ENCODE measurements around the gene TMEM108. TPM values are rescaled to one million over a fixed set of nuclear protein-coding genes. Genes with fewer than 3 reads are reported as not detected.

The TMEM108 gene
- total and polyA plus RNA-seq, 3 experiments from 2014 or later: not detected

DNA sequence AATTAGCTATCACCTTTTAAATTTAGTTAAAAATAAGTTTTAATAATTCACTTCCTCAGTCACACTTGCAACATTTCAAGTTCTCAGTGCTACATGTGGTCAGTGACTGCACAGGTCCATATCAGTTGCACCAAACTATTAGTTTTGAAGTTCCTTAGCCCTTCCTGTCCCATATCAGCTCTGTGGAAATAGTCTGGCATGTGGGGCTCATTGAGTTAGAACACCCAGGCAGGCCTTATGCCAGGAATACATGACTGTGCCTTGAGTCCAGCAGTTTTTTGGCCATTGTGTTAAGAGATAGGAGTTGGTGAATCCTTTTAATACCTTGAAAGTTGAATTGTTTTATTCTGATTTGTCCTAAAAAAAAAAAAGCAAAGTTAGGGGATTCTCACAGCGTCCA is 207.9 kb downstream of the TMEM108 start:
- Histone ChIP-seq H3K4me3 (ENCODE audit: low read length) (no peak overlapping the region), H3K27me3 (ENCODE audit: insufficient read depth, low read length, poor library complexity, severe bottlenecking) (no peaks in the 10 kb centered on the region), H3K9me3 (ENCODE audit: low read length) (no peaks in the 10 kb centered on the region), H3K4me1 (ENCODE audit: insufficient read depth, low read length) (no peaks in the 10 kb centered on the region), H3K27ac (ENCODE audit: low read depth, low read length) (no peak overlapping the region), H3K36me3 (ENCODE audit: insufficient read depth, low read length) (no peaks in the 10 kb centered on the region)
- no peaks in the 10 kb centered on the region for H3K4me1 Mint-ChIP-seq
- no peak overlapping the region for H3K4me3 Mint-ChIP-seq
- ChIA-PET POLR2A (no interaction called here), CTCF (no interaction called here)
- H3K36me3 Mint-ChIP-seq: no peaks in the 10 kb centered on the region
- H3K9me3 Mint-ChIP-seq: peaks cover 0 to 4% (median 0%) of the 10 kb centered on the region in 5 donors
- H3K27ac Mint-ChIP-seq: no peak overlapping the region
- peaks cover 2 to 17% of the 10 kb centered on the region in 2 donors for H3K27me3 Mint-ChIP-seq
- no peak for DNase-seq

DNA sequence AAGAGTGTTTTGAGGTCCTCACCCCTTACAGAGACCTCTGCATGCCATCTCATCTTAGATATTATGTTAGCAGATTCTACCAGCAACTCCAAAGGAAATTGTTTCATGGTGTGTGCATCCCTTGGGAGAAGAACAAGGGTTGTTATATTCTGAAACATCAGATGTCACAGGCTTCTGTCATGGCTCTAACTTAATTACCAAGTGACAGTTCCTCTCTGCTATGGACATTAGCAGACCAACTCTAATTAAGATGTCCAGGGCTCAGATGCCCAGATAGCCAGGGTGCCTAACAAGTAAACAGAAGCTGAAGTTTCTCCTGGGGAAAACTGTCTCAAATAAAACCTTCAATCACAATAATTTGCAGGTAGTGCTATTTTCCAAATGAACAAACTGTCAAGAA is 208.6 kb downstream of the TMEM108 start:
- no peak for DNase-seq
- Histone ChIP-seq H3K9me3 (ENCODE audit: low read length) (no peaks in the 10 kb centered on the region), H3K27ac (ENCODE audit: low read depth, low read length) (no peak overlapping the region), H3K36me3 (ENCODE audit: insufficient read depth, low read length) (no peaks in the 10 kb centered on the region), H3K4me1 (ENCODE audit: insufficient read depth, low read length) (no peaks in the 10 kb centered on the region), H3K4me3 (ENCODE audit: low read length) (no peak overlapping the region), H3K27me3 (ENCODE audit: insufficient read depth, low read length, poor library complexity, severe bottlenecking) (no peaks in the 10 kb centered on the region)
- no peaks in the 10 kb centered on the region for H3K4me1 Mint-ChIP-seq
- no peak overlapping the region for H3K27ac Mint-ChIP-seq
- H3K9me3 Mint-ChIP-seq: peaks cover 0 to 4% (median 0%) of the 10 kb centered on the region in 5 donors
- H3K36me3 Mint-ChIP-seq: no peaks in the 10 kb centered on the region
- ChIA-PET POLR2A (no interaction called here), CTCF (no interaction called here)
- H3K27me3 Mint-ChIP-seq: peaks cover 2 to 15% of the 10 kb centered on the region in 2 donors
- H3K4me3 Mint-ChIP-seq: no peak overlapping the region

DNA sequence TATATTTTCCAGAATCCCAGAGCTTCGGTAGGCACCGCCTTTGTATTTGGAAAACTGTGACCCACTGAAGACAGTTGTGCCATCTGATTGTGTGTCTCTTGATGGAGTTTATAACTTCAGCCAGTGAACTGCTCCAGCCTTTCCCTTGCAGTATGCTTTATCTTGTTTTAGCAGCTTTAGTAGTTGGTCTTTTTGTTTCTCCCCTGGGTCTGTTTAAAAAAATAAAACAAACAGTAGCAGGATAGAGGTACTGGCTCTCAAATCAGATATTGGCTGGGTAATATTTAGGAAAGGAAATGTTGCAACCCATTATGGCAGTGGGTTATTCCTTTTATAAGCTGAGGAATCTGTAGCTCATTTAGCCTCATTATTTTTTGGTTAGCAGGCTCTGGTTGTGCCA is 210.2 kb downstream of the TMEM108 start:
- ChIA-PET POLR2A (no interaction called here), CTCF (no interaction called here)
- no peak overlapping the region for H3K4me3 Mint-ChIP-seq
- Histone ChIP-seq H3K4me3 (ENCODE audit: low read length) (no peak overlapping the region), H3K4me1 (ENCODE audit: insufficient read depth, low read length) (no peaks in the 10 kb centered on the region), H3K27me3 (ENCODE audit: insufficient read depth, low read length, poor library complexity, severe bottlenecking) (no peaks in the 10 kb centered on the region), H3K27ac (ENCODE audit: low read depth, low read length) (no peak overlapping the region), H3K9me3 (ENCODE audit: low read length) (no peaks in the 10 kb centered on the region), H3K36me3 (ENCODE audit: insufficient read depth, low read length) (no peaks in the 10 kb centered on the region)
- no peak for DNase-seq
- H3K36me3 Mint-ChIP-seq: no peaks in the 10 kb centered on the region
- H3K9me3 Mint-ChIP-seq: peaks cover 0 to 1% (median 0%) of the 10 kb centered on the region in 5 donors
- H3K27ac Mint-ChIP-seq: peak overlapping the region in 1 of 8 donors; percentile 12
- no peaks in the 10 kb centered on the region for H3K4me1 Mint-ChIP-seq
- peaks cover 0 to 25% of the 10 kb centered on the region in 2 donors for H3K27me3 Mint-ChIP-seq

DNA sequence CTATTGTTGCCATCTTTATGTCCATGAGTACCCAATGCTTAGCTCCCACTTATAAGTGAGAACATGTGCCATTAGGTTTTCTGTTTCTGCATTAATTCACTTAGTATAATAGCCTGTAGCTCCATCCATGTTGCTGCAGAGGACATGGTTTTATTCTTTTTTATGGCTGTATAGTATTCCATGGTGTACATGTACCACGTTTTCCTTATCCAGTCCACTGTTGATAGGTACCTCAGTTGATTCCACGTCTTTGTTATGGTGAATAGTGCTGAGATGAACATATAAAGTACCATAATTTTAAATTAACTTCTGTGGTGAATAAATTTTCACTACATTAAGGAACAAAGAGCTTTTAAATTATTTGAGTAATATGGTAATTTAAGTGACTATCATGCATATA is 211.3 kb downstream of the TMEM108 start:
- Histone ChIP-seq H3K27me3 (ENCODE audit: insufficient read depth, low read length, poor library complexity, severe bottlenecking) (no peaks in the 10 kb centered on the region), H3K9me3 (ENCODE audit: low read length) (no peaks in the 10 kb centered on the region), H3K4me1 (ENCODE audit: insufficient read depth, low read length) (no peaks in the 10 kb centered on the region), H3K36me3 (ENCODE audit: insufficient read depth, low read length) (no peaks in the 10 kb centered on the region), H3K4me3 (ENCODE audit: low read length) (no peak overlapping the region), H3K27ac (ENCODE audit: low read depth, low read length) (no peak overlapping the region)
- Mint-ChIP-seq H3K36me3 (no peaks in the 10 kb centered on the region), H3K4me1 (no peaks in the 10 kb centered on the region), H3K27me3 (peaks cover 0 to 18% of the 10 kb centered on the region in 2 donors), H3K9me3 (peaks cover 0 to 1% (median 0%) of the 10 kb centered on the region in 5 donors), H3K4me3 (no peak overlapping the region), H3K27ac (no peak overlapping the region)
- CTCF ChIA-PET: no interaction called here
- POLR2A ChIA-PET: no interaction called here
- DNase-seq: no peak

DNA sequence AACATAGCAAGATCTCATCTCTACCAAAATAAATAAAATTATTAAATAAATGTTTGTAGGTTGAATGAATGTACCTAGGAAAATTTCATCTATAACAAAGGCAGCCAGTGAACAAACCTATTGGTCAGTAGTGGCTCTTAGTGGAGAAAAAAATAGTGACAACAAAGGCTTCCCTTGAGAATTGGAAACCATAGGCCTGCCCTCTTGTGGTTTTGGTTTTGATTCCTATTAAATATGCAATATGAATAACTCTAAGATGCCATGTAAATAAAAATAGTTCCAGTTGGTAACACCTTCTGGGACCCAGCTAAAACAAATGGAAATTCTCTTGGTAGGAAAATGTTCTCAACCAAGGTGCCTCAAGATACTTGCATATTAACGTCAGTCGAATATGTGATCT is 216.0 kb downstream of the TMEM108 start:
- H3K4me1 ChIP-seq (ENCODE audit: insufficient read depth, low read length): no peaks in the 10 kb centered on the region
- no peaks in the 10 kb centered on the region for H3K27me3 ChIP-seq (ENCODE audit: insufficient read depth, low read length, poor library complexity, severe bottlenecking)
- DNase-seq: no peak
- CTCF ChIA-PET: no interaction called here
- H3K9me3 ChIP-seq (ENCODE audit: low read length): no peaks in the 10 kb centered on the region
- no peak overlapping the region for H3K27ac ChIP-seq (ENCODE audit: low read depth, low read length)
- POLR2A ChIA-PET: no interaction called here
- H3K36me3 Mint-ChIP-seq: no peaks in the 10 kb centered on the region
- no peak overlapping the region for H3K27ac Mint-ChIP-seq
- no peak overlapping the region for H3K4me3 ChIP-seq (ENCODE audit: low read length)
- H3K27me3 Mint-ChIP-seq: peaks cover 0 to 18% of the 10 kb centered on the region in 2 donors
- no peaks in the 10 kb centered on the region for H3K36me3 ChIP-seq (ENCODE audit: insufficient read depth, low read length)
- no peak overlapping the region for H3K4me3 Mint-ChIP-seq
- peaks cover 0 to 2% (median 0%) of the 10 kb centered on the region in 5 donors for H3K9me3 Mint-ChIP-seq
- no peaks in the 10 kb centered on the region for H3K4me1 Mint-ChIP-seq

DNA sequence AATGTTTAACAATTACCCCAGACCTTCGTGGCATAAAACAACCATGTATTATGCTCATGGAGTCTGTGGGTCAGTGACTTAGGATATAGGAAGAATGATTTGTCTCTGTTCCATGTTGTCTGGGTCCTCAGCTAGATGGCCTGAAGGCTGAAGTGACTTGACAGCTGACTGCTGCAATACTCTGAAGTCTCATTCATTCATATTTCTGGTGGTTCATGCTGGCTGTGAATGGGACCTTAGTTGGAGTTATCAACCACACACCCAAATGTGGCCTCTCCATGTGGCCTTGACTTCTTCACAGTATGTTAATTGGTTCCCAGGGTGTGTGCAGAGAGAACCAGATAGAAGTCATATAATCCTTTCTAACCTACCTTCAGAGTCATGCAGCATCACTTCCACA is 216.5 kb downstream of the TMEM108 start:
- CTCF ChIA-PET: no interaction called here
- H3K4me3 Mint-ChIP-seq: no peak overlapping the region
- no peak for DNase-seq
- H3K4me1 ChIP-seq (ENCODE audit: insufficient read depth, low read length): no peaks in the 10 kb centered on the region
- H3K27ac Mint-ChIP-seq: no peak overlapping the region
- H3K36me3 Mint-ChIP-seq: no peaks in the 10 kb centered on the region
- POLR2A ChIA-PET: no interaction called here
- no peaks in the 10 kb centered on the region for H3K36me3 ChIP-seq (ENCODE audit: insufficient read depth, low read length)
- no peaks in the 10 kb centered on the region for H3K27me3 ChIP-seq (ENCODE audit: insufficient read depth, low read length, poor library complexity, severe bottlenecking)
- H3K9me3 ChIP-seq (ENCODE audit: low read length): no peaks in the 10 kb centered on the region
- no peak overlapping the region for H3K4me3 ChIP-seq (ENCODE audit: low read length)
- peaks cover 0 to 18% of the 10 kb centered on the region in 2 donors for H3K27me3 Mint-ChIP-seq
- H3K9me3 Mint-ChIP-seq: peaks cover 0 to 2% (median 1%) of the 10 kb centered on the region in 5 donors
- no peak overlapping the region for H3K27ac ChIP-seq (ENCODE audit: low read depth, low read length)
- no peaks in the 10 kb centered on the region for H3K4me1 Mint-ChIP-seq

DNA sequence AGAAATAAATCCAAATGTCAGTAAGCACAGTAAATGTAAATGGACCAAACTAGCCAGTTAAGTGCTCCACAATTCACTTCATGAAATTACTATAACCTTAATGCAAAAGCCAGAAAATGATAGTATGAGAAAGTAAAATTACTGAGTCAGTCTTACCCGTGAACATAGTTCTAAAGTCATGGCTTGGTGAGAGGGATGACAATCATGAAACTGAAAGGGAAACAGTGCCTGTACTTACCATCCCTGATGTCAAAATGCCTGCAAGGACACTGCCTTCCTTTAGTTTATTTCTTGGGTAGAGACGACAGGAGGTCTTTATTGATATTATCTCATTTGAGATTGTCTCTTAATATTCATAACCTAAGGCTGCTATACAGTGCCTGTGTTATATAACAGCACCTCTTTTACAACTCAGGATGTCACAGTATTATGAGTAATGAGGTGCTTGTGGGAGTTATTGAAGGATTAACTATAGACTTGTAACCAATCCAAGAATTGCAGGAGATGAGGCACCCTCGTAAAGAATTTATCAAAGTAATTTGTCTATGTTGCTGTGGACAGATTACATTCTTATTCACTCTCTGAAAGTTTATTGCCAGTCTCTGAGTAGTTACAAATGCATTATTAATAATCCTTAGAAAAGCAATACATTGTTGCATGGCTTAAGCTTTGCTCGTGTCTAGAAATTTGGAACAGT is 218.7 kb downstream of the TMEM108 start:
- Mint-ChIP-seq H3K27ac (no peak overlapping the region), H3K27me3 (peaks cover 0 to 11% of the 10 kb centered on the region in 2 donors), H3K9me3 (peaks cover 0 to 2% (median 0%) of the 10 kb centered on the region in 5 donors), H3K36me3 (no peaks in the 10 kb centered on the region), H3K4me1 (no peaks in the 10 kb centered on the region), H3K4me3 (no peak overlapping the region)
- Histone ChIP-seq H3K36me3 (ENCODE audit: insufficient read depth, low read length) (no peaks in the 10 kb centered on the region), H3K4me3 (ENCODE audit: low read length) (no peak overlapping the region), H3K27ac (ENCODE audit: low read depth, low read length) (no peak overlapping the region), H3K27me3 (ENCODE audit: insufficient read depth, low read length, poor library complexity, severe bottlenecking) (no peaks in the 10 kb centered on the region), H3K9me3 (ENCODE audit: low read length) (no peaks in the 10 kb centered on the region), H3K4me1 (ENCODE audit: insufficient read depth, low read length) (no peaks in the 10 kb centered on the region)
- CTCF ChIA-PET: no interaction called here
- no peak for DNase-seq
- POLR2A ChIA-PET: no interaction called here

DNA sequence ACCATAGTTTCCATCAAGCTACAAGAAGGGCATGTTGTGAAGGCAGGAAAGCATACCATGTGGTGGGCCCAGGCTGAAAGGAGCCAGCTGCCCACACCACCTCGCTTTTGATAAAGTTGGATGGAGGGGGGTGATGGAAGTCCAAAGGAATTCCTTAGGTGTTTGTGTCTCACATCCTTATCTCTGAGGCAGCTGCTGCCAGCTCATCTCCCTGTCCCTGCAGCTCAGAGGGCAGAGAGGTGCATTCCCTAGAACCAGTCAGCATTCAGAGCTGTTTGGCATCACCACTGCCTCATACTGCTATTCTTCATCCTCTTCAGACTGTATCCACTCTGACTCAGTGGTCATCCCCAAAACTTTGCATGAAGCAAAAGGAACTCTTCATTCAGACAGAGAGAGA is 220.2 kb downstream of the TMEM108 start:
- H3K27me3 Mint-ChIP-seq: peaks cover 1% of the 10 kb centered on the region in 2 donors
- POLR2A ChIA-PET: no interaction called here
- H3K4me1 Mint-ChIP-seq: no peaks in the 10 kb centered on the region

More for the DNA sequence above, 220.2 kb downstream of the TMEM108 start:
- H3K4me3 Mint-ChIP-seq: no peak overlapping the region
- CTCF ChIA-PET: no interaction called here
- no peak overlapping the region for H3K27ac Mint-ChIP-seq
- Histone ChIP-seq H3K27ac (ENCODE audit: low read depth, low read length) (no peak overlapping the region), H3K9me3 (ENCODE audit: low read length) (no peaks in the 10 kb centered on the region), H3K36me3 (ENCODE audit: insufficient read depth, low read length) (no peaks in the 10 kb centered on the region), H3K4me1 (ENCODE audit: insufficient read depth, low read length) (no peaks in the 10 kb centered on the region), H3K4me3 (ENCODE audit: low read length) (no peak overlapping the region), H3K27me3 (ENCODE audit: insufficient read depth, low read length, poor library complexity, severe bottlenecking) (no peaks in the 10 kb centered on the region)
- H3K36me3 Mint-ChIP-seq: no peaks in the 10 kb centered on the region
- DNase-seq: no peak
- H3K9me3 Mint-ChIP-seq: peaks cover 0 to 2% (median 0%) of the 10 kb centered on the region in 5 donors
